A549 (cell line): Measurements from ENCODE around the gene ATG9A. TPM values are rescaled to one million over a fixed set of nuclear protein-coding genes. Genes with fewer than 3 reads are reported as not detected.

Source experiments
- ATAC-seq, 2 experiments: fragments of 200-7000 bp in 1 of 2; fragments of >200 bp in 1 of 2; cut with Nextera tagmentation in 1 of 2; cut with Tn5 transposase in 1 of 2; 3 replicates each; pipeline versions ENCODE4 v1.8.0 to v1.9.1; 2018 to 2020; ENCODE audit warnings: mild to moderate bottlenecking in 1 of 2, moderate library complexity in 1 of 2
- CTCF ChIA-PET: fragments of 300-600 bp; sonication (Branson Sonifier 250); formaldehyde crosslinking; extraction: SDS; loops from one replicate; lab custom pipeline; 2021; ENCODE audit warnings: antibody characterized with exemption, inconsistent platforms; lab: Yijun Ruan, JAX
- POLR2A ChIA-PET: fragments of 350-600 bp; formaldehyde crosslinking; extraction: SDS; loops from one replicate; lab custom pipeline; 2021; ENCODE audit warnings: antibody characterized with exemption, inconsistent platforms; lab: Yijun Ruan, JAX
- DNase-seq, 2 experiments: peaks; one replicate each; pipeline versions ENCODE4 v3.0.0 to v3.0.0-alpha.2; 2011 to 2016; ENCODE audit warnings: low read depth in 1 of 2, low spot score in 1 of 2
- FAIRE-seq: peaks from 2 replicates; lab custom pipeline; 2011; peaks lifted over from hg19 to GRCh38; lab: Jason Lieb, UNC
- H3K27ac ChIP-seq, 2 experiments: fragments of >200 bp; sonication (Bioruptor Twin); formaldehyde crosslinking; 3 replicates each; pipeline ENCODE4 v1.5.1; 2016 to 2017
- H3K4me1 ChIP-seq: fragments of >200 bp; sonication (Bioruptor Twin); formaldehyde crosslinking; 3 replicates; pipeline ENCODE4 v1.6.1; 2016
- H3K4me2 ChIP-seq: fragments of >200 bp; sonication (Bioruptor Twin); formaldehyde crosslinking; 3 replicates; pipeline ENCODE4 v1.6.1; 2016
- H3K4me3 ChIP-seq: fragments of >200 bp; sonication (Bioruptor Twin); formaldehyde crosslinking; 3 replicates; pipeline ENCODE4 v1.5.1; 2016
- H3K9me3 ChIP-seq: fragments of >200 bp; sonication (Bioruptor Twin); formaldehyde crosslinking; 3 replicates; pipeline ENCODE4 v1.6.1; 2016
- CEBPB ChIP-seq, 2 experiments: fragments of >200 bp in 1 of 2; sonication (Bioruptor Twin) in 1 of 2; formaldehyde crosslinking in 1 of 2; IDR thresholded peaks; 2 replicates each; pipeline ENCODE4 v1.6.1; 2012 to 2016
- CHD4 ChIP-seq: fragments of 200-600 bp; sonication (generic); IDR thresholded peaks from 2 replicates; pipeline ENCODE4 v1.6.1; 2016; ENCODE audit warnings: antibody characterized with exemption, mild to moderate bottlenecking, borderline replicate concordance
- EHMT2 ChIP-seq: fragments of 200-600 bp; sonication (generic); IDR thresholded peaks from 2 replicates; pipeline ENCODE4 v1.6.1; 2016; ENCODE audit warnings: antibody characterized with exemption, low read depth, mild to moderate bottlenecking, moderate library complexity
- HDAC2 ChIP-seq: fragments of 200-600 bp; sonication (generic); IDR thresholded peaks from 2 replicates; pipeline ENCODE4 v1.6.1; 2016
- HEYL ChIP-seq: fragments of 250-450 bp; sonication (Bioruptor Pico); IDR thresholded peaks from 2 replicates; pipeline ENCODE4 v1.8.0; 2021; ENCODE audit warnings: mild to moderate bottlenecking, moderate library complexity
- HOXA7 ChIP-seq: fragments of 250-450 bp; sonication (Bioruptor Pico); IDR thresholded peaks from 2 replicates; pipeline ENCODE4 v1.5.0; 2020; ENCODE audit warnings: mild to moderate bottlenecking, moderate library complexity
- HOXB13 ChIP-seq: fragments of 250-450 bp; sonication (Bioruptor Pico); IDR thresholded peaks from 2 replicates; pipeline ENCODE4 v1.5.0; 2020; ENCODE audit warnings: low read depth, mild to moderate bottlenecking, moderate library complexity
- HOXB5 ChIP-seq: fragments of 250-450 bp; sonication (Bioruptor Pico); IDR thresholded peaks from 2 replicates; pipeline ENCODE4 v1.5.0; 2020; ENCODE audit warnings: mild to moderate bottlenecking, moderate library complexity
- KDM1A ChIP-seq: fragments of 200-600 bp; sonication (generic); IDR thresholded peaks from 2 replicates; pipeline ENCODE4 v1.6.1; 2016; ENCODE audit warnings: low read depth, mild to moderate bottlenecking
- MAFK ChIP-seq: fragments of 450-650 bp; IDR thresholded peaks from 2 replicates; pipeline ENCODE4 v1.6.1; 2014; ENCODE audit not compliant: partially characterized antibody
- MYC ChIP-seq: IDR thresholded peaks from 2 replicates; pipeline ENCODE4 v1.6.1; 2012; ENCODE audit warnings: mild to moderate bottlenecking, inconsistent platforms, low read length, improper control_type of control experiment, borderline replicate concordance
- NFE2L2 ChIP-seq: fragments of 150-350 bp; conservative IDR thresholded peaks from 2 replicates; pipeline ENCODE4 v1.6.1; 2014; ENCODE audit warnings: low read length
- NPAS2 ChIP-seq: fragments of 250-450 bp; sonication (Bioruptor Pico); IDR thresholded peaks from 2 replicates; pipeline ENCODE4 v1.8.0; 2022; ENCODE audit warnings: mild to moderate bottlenecking, moderate library complexity, borderline replicate concordance
- NR3C1 ChIP-seq: fragments of >200 bp; sonication (Bioruptor Twin); formaldehyde crosslinking; IDR thresholded peaks from 3 replicates; pipeline ENCODE4 v1.6.1; 2017
- PHF8 ChIP-seq: fragments of 200-600 bp; sonication (generic); IDR thresholded peaks from 2 replicates; pipeline ENCODE4 v1.6.1; 2016; ENCODE audit warnings: low read depth, mild to moderate bottlenecking, antibody characterized with exemption, moderate library complexity, borderline replicate concordance
- RARB ChIP-seq: fragments of 250-450 bp; sonication (Bioruptor Pico); IDR thresholded peaks from 2 replicates; pipeline ENCODE4 v1.8.0; 2021; ENCODE audit warnings: mild to moderate bottlenecking, moderate library complexity
- RNF2 ChIP-seq: fragments of 200-600 bp; sonication (generic); IDR thresholded peaks from 2 replicates; pipeline ENCODE4 v1.6.1; 2016; ENCODE audit warnings: low read depth, mild to moderate bottlenecking, antibody characterized with exemption, moderate library complexity, borderline replicate concordance
- SMC3 ChIP-seq: fragments of >200 bp; sonication (Bioruptor Twin); formaldehyde crosslinking; IDR thresholded peaks from 3 replicates; pipeline ENCODE4 v1.6.1; 2018; ENCODE audit warnings: inconsistent platforms
- ZC3H11A ChIP-seq: fragments of 450-650 bp; IDR thresholded peaks from 2 replicates; pipeline ENCODE4 v1.6.1; 2014; ENCODE audit warnings: antibody characterized with exemption, mild to moderate bottlenecking
- WGBS: methylation state at CpG from one replicate; pipeline ENCODE4 v1.1.6; 2017; ENCODE audit errors: missing lambda C conversion rate; 5-methylcytosine and 5-hydroxymethylcytosine counted together
- polyA plus RNA-seq, 4 experiments: library from polyadenylated mRNA; depleted of rRNA in 3 of 4; stranded (reverse); fragments of >200 nt; fragmentation: RNase III in 1 of 4; extraction: RNeasy Plus Mini Kit Qiagen cat#74134 plus additional on column Dnase treatment in 1 of 4; gene quantifications; 2 replicates in 3 of 4; 3 replicates in 1 of 4; pipeline ENCODE4 v1.2.3, GENCODE V29; 2011 to 2017
- TF ChIP-seq, protein P1 (sequence below): IDR thresholded peaks from 2 replicates; pipeline ENCODE4 v1.6.1; 2012
- TF ChIP-seq, protein P2 (sequence below): fragments of 250-450 bp; sonication (Bioruptor Pico); IDR thresholded peaks from 2 replicates; pipeline ENCODE4 v1.5.0; 2020; ENCODE audit warnings: low read depth, mild to moderate bottlenecking, moderate library complexity
- TF ChIP-seq, protein P3 (sequence below): fragments of 200-600 bp; sonication (generic); IDR thresholded peaks from 2 replicates; pipeline ENCODE4 v1.6.1; 2016; ENCODE audit warnings: antibody characterized with exemption, mild to moderate bottlenecking, moderate library complexity
- TF ChIP-seq, protein P4 (sequence below): IDR thresholded peaks from 2 replicates; pipeline ENCODE4 v1.6.1; 2012

The ATG9A gene
- polyA plus RNA-seq, 2 of the 4 experiments (the other 2 are of a cell fraction): 41.9 to 75.2 TPM

DNA sequence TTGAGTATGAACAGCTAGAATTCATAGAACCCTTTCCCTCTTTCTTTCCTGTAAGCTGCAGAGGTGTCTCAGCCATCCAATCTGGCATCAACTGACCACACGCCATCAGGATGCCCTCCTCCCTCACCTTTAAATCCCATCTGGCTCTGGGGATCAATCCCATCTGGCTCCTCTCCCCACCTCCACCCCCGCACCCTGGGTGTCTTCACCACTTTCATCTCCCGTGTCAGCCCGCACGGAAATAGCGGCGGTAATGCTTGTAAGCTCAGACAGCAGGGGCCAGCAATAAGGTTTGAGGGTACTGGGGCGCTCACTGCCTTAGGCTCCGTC lies 23.1 kb upstream of the ATG9A start:
- WGBS: 2% methylated on average over 9 of the region's 9 CpGs
- FAIRE-seq (no peak), ATAC-seq (no peak), DNase-seq (peak in 1 of 2 experiments; percentile 7)
- H3K4me3 ChIP-seq: peak overlapping the region; percentile 71
- H3K4me2 ChIP-seq: peak overlapping the region; percentile 96
- ChIA-PET POLR2A (interaction anchor here (0.5 to 4.5 kb wide), 11 partner anchors 9 to 261 kb away, joined by 3 to 65 read pairs (median 6); partner anchors contain the start of genes ANKZF1, ATG9A and DNAJB2), CTCF (interaction anchor here (0.6 to 12.6 kb wide), 10 partner anchors 13 to 277 kb away, joined by 3 to 241 read pairs (median 4); partner anchors contain the start of genes ANKZF1, ATG9A and DNAJB2)
- peaks cover 52% of the 10 kb centered on the region for H3K4me1 ChIP-seq
- H3K27ac ChIP-seq: peak overlapping the region; percentile 90
- no peaks in the 10 kb centered on the region for H3K9me3 ChIP-seq
- TF ChIP-seq HOXB13 (CRISPR knock-in tag) (no peak), HDAC2 (no peak), HOXA7 (CRISPR knock-in tag) (no peak), EHMT2 (no peak), PHF8 (no peak), RARB (CRISPR knock-in tag) (no peak), NPAS2 (no peak), HOXB5 (no peak), MYC (no peak), RNF2 (no peak), NFE2L2 (no peak), HEYL (CRISPR knock-in tag) (no peak), SMC3 (no peak), NR3C1 (no peak), CHD4 (no peak), ZC3H11A (no peak), MAFK (no peak)
- TF ChIP-seq, protein P1, sequence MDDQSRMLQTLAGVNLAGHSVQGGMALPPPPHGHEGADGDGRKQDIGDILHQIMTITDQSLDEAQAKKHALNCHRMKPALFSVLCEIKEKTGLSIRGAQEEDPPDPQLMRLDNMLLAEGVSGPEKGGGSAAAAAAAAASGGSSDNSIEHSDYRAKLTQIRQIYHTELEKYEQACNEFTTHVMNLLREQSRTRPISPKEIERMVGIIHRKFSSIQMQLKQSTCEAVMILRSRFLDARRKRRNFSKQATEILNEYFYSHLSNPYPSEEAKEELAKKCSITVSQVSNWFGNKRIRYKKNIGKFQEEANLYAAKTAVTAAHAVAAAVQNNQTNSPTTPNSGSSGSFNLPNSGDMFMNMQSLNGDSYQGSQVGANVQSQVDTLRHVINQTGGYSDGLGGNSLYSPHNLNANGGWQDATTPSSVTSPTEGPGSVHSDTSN: no peak
- TF ChIP-seq, protein P2, sequence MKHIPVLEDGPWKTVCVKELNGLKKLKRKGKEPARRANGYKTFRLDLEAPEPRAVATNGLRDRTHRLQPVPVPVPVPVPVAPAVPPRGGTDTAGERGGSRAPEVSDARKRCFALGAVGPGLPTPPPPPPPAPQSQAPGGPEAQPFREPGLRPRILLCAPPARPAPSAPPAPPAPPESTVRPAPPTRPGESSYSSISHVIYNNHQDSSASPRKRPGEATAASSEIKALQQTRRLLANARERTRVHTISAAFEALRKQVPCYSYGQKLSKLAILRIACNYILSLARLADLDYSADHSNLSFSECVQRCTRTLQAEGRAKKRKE (CRISPR knock-in tag): no peak
- TF ChIP-seq, protein P3, sequence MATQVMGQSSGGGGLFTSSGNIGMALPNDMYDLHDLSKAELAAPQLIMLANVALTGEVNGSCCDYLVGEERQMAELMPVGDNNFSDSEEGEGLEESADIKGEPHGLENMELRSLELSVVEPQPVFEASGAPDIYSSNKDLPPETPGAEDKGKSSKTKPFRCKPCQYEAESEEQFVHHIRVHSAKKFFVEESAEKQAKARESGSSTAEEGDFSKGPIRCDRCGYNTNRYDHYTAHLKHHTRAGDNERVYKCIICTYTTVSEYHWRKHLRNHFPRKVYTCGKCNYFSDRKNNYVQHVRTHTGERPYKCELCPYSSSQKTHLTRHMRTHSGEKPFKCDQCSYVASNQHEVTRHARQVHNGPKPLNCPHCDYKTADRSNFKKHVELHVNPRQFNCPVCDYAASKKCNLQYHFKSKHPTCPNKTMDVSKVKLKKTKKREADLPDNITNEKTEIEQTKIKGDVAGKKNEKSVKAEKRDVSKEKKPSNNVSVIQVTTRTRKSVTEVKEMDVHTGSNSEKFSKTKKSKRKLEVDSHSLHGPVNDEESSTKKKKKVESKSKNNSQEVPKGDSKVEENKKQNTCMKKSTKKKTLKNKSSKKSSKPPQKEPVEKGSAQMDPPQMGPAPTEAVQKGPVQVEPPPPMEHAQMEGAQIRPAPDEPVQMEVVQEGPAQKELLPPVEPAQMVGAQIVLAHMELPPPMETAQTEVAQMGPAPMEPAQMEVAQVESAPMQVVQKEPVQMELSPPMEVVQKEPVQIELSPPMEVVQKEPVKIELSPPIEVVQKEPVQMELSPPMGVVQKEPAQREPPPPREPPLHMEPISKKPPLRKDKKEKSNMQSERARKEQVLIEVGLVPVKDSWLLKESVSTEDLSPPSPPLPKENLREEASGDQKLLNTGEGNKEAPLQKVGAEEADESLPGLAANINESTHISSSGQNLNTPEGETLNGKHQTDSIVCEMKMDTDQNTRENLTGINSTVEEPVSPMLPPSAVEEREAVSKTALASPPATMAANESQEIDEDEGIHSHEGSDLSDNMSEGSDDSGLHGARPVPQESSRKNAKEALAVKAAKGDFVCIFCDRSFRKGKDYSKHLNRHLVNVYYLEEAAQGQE: no peak

DNA sequence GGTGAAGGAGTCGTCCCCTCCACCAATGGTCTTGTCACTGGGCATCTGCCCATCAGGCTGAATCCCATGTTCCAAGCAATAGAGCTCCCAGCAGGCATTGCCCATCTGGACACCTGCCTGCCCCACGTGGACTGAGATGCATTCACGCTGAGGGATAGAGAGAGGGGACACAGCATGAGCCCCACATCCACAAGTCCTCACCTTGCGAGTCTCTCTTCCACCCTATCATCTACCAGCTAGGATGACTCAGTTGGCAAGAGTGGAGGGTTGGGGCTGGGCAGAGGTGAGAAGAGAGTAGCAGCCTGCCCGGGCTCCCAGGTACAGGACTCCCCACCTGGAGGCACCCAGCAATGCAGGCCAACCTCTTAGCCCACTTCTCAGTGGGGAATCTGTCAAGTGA lies 22.6 kb upstream of the ATG9A start:
- no peak for TF ChIP-seq RNF2
- no peak for TF ChIP-seq HDAC2
- TF ChIP-seq CEBPB (IDR thresholded peaks at IDR 0.05): no peak
- TF ChIP-seq, protein P4, sequence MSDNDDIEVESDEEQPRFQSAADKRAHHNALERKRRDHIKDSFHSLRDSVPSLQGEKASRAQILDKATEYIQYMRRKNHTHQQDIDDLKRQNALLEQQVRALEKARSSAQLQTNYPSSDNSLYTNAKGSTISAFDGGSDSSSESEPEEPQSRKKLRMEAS: no peak
- TF ChIP-seq KDM1A: no peak
- TF ChIP-seq, all 56 proteins: peak for 0
- Histone ChIP-seq H3K9me3 (no peaks in the 10 kb centered on the region), H3K4me1 (peaks cover 56% of the 10 kb centered on the region), H3K4me2 (peak overlapping the region; percentile 96), H3K4me3 (peak overlapping the region; percentile 71), H3K27ac (peak overlapping the region; percentile 90)
- FAIRE-seq (no peak), DNase-seq (no peak), ATAC-seq (no peak)
- ChIA-PET POLR2A (interaction anchor here (0.5 to 4.5 kb wide), 7 partner anchors 22 to 60 kb away, joined by 4 to 65 read pairs (median 6); partner anchors contain the start of genes ANKZF1, ATG9A and DNAJB2), CTCF (interaction anchor here (0.6 to 12.6 kb wide), 10 partner anchors 13 to 278 kb away, joined by 3 to 241 read pairs (median 4); partner anchors contain the start of genes ANKZF1, ATG9A, CNPPD1 and DNAJB2)
- WGBS: 46% methylated on average over 4 of the region's 5 CpGs
